GM21367 (cell line): ENCODE results near the gene SOX12.
"Not testable (repeated sequence)": the region's sequence is repeated elsewhere in the genome, so short reads cannot be mapped to it uniquely, and the experiment has no call there.

Source experiments
- ATAC-seq: cut with Tn5 transposase; IDR thresholded peaks from one replicate; pipeline ENCODE4 v1.9.1; 2021; ENCODE audit not compliant: unreplicated experiment

The SOX12 gene

GRCh38 chr20:362271-363254, 37.2 kb downstream of the SOX12 start:
- ATAC-seq = no peak

DNA sequence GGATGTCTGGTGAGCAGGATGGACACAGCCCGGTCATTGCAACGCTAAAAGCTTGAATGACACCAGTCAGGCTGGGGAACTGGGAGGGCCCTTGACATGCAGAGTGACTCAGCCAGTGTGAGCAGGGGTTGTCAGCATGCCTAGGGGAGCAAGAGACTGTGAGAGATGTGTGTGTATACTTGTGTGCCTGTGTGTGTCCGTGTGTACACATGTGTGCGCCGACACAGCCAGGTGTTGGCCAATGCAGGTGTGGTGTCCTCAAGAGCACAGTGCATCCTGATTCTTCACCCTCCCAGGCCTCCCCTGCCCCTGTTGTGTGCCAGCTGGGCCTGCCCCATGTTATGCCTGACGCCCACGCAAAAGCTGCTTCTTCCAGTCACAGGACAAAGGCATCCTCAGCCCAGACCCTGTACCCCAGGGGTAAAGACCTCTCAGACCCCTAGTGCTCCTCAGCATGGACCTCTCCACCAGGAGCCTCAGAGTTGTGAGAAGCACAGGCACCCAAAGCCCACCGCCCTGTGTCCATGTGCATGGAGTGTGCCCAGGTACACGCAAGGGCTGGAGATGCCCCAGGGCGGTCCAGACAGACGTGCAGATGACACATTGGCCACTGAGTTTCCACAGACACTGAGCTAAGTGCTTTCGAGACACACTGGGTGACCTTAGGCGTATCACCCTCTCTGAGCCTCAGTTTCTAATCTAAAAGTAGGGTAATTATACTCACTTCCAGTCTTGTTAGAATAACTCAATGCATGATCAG, 38.1 kb downstream of the SOX12 start:
- no peak for ATAC-seq

DNA sequence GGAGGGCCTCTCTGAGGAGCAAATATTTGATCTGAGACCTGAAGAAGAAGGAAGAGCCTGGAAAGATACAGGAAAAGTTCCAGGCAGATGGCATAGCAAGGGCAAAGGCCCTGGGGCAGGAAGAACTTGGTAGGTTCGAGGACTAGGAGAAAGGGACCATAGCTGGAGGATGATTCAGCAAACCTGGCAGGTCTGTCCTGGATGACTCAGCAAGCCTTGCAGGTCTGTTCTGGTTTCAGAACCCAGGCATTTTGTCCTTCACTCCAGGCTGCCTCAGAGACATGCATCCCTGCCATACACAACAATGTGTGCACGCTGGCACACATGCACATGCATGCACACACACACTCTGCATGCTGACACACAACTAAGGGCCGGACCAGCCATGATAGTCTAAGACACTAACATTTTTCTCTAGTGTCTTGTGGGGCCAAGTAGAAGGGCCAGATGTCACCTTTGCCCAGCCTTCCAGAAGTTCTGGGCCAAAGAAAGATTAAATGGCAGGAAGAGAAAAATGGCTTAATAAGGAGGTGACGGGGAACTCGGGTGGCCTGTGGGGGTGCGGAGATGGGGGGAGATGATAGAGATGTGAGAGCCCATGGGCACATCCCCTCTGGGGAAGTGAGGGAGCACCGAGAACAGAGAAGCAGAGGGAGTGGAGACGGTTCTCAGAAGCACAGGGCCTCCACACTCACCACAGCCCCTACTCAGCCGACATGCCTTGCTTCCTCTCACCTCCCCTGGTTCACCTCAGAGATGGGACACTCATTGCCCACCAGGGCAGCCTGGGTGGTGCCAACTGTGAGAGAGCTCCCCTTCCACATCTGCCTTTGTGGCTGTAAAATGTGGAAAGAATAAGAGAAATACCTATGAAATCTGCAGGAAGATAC, 39.8 kb downstream of the SOX12 start:
- ATAC-seq = no peak

DNA sequence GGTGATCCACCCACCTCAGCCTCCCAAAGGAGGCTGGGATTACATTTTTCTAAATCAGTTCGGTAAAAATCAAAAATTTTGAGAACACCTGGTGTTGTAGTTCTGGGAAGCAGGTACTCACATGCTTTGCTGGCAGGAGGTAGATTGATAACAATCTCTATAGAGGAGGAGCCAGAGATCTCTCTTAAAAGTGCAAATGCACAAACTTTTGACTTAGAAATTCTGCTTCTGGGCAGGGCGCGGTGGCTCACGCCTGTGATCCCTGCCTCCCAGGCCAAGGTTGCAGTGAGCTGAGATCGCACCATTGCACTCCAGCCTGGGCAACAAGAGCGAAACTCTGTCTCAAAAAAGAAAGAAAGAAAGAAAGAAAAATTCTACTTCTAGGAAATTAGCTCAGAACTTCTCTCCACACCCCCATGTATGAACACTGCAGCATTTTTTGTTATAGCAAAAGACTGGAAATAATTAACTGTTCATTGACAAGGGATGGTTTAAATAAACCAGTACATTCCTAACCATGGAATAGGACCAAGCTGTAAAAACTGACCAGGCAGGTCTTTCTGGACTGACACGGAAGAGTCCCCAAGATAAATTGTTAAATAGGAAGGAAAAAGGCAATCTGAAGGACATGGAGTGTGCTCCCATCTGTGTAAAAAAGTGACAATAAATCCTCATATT, 40.8 kb downstream of the SOX12 start:
- ATAC-seq = no peak

- no peak for ATAC-seq
These were observed 41.5 kb downstream of the SOX12 start for GRCh38 chr20:366719-367485.

- no peak for ATAC-seq
These were observed 42.1 kb downstream of the SOX12 start for GRCh38 chr20:367486-367887.

DNA sequence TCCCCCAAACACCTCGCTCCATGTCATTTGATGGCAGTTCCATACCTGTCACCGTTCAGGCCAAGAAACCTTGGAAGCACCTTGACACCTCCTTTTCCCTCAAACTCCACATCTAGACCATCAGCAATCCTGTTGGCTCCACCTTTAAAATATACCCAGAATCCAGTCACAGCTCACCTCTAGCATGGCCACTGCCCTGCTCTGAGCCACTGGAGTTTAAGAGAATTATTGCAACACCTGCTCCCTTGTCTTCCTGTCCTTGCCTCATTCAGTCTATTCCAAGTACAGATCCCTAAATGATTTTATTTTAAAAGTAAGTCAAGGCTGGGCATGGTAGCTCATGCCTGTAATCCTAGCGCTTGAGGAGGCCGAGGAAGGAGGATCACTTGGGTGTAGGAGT, 43.6 kb downstream of the SOX12 start:
- no peak for ATAC-seq

DNA sequence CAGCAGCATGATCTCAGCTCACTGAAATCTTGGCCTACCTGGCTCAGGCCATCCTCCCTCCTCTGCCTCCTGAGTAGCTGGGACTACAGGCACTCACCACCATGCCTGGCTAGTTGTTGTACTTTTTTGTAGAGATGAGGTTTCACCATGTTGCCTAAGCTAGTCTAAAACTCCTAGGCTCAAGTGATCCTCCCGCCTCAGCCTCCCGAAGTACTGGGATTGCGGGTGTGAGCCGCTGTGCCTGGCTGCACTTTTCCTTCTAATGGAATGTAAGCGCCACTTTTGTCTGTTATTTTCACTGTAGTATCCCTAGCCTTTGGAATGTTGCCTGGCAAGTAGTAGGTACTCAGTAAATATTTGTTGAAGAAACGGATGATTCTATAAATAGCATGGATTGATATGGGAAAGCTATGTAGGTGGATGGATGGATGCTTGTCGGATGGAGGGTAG, 44.8 kb downstream of the SOX12 start:
- ATAC-seq = no peak

DNA sequence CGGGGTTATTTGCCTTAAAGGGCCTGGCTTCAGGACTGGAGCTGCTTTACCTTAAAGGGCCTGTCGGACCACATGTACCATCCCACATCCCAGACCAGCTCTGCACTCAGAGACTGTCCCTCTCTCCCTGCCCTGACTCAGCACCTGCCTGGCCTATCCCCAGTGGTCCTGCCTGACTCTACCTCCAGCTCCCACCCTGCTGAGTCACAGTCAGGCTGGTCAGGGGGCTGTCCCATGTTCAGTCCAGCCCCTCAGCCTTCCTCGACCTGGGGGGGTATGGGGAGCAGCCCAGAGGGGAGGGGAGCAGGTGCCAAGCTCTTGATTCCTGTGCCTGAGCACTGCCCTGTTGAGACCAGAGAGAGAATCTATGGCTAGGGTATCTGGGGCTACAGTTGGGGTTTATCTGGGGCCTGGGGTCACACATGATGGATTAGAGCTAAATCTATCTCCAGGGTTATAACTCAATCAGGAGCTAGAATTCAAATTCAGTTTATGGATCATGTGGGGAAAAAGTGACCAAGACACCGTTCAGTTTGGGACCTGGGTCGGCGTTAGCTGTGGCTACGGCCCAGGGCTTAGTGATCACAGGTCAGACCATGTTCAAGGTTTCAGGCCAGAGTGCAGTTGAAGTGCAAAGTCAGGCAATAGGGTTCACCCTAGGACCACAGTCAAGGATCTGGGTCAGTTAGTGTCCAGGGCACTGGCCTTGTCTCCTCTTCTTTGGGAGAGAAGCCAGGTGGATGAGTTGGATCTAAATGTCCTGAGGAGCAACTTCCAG, 45.8 kb downstream of the SOX12 start:
- ATAC-seq = no peak

DNA sequence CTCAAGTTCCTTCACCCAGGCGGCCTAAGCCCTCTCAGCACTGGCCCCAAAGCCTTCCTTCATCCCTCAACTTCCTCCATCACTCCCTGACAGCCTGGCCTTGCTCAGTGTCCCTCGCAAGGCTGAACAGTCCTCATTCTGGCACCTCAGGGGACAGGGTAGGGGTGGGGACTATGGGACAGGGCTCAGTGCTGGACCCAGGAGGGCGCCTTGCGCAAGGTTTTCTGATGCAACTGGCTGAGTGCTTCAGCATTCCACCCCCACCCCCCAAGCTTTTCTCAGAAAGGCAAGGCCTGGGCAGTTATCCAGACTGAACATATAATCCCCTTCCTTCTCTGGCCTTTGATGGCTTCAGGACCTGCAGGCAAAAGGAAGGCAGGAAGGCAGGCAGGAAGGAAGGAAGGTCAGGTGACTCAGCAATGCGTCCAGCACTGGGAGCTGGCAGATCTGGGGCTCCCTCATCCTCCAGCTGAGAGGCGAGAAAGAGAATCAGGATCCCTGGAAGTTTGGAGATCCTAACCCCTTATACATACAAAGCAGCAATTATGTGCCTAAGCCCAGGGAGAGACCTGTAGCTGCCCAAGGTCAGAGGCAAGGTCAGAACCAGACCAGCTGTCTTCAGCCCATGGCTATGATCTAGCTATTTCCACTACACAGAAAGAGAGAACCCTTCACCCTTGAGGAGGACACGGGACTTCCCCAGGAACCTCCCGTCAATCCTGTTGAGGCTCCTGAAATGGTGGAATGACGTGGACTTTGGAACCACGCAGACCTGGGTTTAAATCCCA, 46.6 kb downstream of the SOX12 start:
- ATAC-seq = no peak

DNA sequence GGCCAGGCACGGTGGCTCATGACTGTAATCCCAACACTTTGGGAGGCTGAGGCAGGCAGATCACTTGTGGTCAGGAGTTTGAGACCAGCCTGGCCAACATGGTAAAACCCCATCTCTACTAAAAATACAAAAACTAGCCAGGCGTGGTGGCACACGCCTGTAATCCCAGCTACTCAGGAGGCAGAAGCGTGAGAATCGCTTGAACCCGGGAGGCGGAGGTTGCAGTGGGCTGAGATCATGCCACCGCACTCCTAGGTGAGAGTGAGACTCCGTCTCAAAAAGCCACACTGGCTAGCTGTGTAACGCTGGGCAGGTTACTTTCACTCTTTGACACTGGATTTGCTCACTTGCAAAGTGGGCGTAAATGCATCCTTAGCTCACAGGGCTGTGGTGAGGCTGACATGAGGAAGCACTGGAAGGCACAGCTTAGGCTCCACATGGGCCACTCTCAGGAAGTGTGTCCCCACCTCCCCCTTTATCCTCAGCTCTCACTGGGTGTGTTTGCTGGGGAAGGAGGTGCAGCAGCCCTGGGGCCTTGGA, 47.3 kb downstream of the SOX12 start:
- ATAC-seq = not testable (repeated sequence)

DNA sequence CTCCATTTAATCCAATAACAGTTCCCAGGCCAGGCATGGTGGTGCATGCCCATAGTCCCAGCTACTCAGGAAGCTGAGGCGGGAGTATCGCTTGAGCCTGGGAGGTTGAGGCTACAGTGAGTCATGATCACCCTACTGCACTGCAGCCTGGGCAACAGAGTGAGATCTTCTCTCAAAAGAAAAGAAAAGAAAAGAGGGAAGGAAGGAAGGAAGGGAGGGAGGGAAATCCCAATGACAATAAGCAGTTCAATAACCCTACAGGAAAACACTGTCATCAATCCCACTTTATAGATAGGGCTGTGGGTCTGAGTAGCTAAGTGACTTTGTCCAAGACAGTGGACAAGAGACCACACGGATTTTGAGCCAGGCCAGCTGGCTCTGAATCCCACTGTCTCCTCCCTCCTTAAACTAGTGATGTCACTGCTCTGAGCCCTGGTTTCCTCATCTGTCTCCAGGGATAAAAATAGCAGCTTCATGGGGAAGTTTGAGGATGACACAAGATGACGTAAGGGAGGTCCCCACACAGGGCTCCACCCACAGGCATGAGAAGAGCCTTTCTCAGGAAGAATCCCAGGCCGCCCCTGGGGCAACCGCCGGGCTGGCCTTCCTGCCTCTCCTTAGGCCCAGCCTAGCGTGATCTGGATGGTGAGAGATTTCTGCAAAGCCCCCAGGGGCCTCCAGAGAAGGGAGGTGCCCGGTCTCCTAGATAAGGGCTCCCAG, 48.0 kb downstream of the SOX12 start:
- ATAC-seq = no peak

GRCh38 chr20:375265-375889, 50.0 kb downstream of the SOX12 start:
- ATAC-seq = no peak

DNA sequence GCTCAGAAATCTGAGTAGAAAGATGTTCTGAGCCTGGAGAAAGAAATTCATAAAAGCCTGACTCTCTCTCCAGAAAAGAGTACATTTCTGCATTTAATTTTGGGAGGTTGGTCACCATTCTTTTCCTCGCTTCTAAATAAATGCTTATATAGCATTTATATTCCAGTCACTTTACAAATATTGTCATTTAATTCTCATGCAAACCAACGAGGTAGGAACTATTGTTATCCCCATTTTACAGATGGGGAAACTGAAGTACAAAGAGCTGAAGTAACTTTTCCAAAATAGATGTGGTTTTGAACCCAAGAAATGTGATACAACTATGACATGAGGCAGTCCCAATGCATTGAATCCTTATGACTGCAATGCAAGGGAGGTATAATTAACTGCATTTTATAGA, 50.7 kb downstream of the SOX12 start:
- no peak for ATAC-seq

DNA sequence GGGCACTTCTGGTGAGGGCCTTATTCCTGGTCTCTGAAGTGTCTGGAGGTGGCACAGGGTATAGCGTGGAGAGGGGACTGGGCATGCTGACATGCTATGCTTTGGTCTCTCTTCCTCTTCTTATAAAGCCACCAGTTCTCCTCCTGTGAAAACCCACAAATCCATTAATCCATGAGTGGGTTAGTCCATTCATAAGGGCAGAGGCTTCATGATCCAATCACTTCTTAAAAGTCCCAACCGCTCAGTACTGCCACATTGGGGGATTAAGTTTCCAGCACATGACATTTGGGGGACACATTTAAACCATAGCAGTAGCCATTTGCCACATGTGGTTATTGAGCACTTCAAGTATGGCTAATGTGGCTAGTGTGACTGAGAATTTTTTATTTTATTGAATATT, 51.4 kb downstream of the SOX12 start:
- no peak for ATAC-seq

GRCh38 chr20:377578-377977, 52.2 kb downstream of the SOX12 start:
- not testable (repeated sequence) for ATAC-seq

- ATAC-seq = no peak
These were observed 53.6 kb downstream of the SOX12 start for GRCh38 chr20:378961-379336.
